ENCODE results near the gene MYH11. TPM values are rescaled to one million over a fixed set of nuclear protein-coding genes. Genes with fewer than 3 reads are reported as not detected.
"Not testable (repeated sequence)": the region's sequence is repeated elsewhere in the genome, so short reads cannot be mapped to it uniquely, and the experiment has no call there.

The MYH11 gene
- total RNA-seq, 2 experiments from 2014 or later, result not detected

GRCh38 chr16:15820837-15821236 is 36.0 kb downstream of the MYH11 start:
- ChIA-PET POLR2A (interaction anchor here (0.5 kb wide), 1 partner anchor 146 kb away, joined by 4 read pairs; no protein-coding TSS in a partner anchor), CTCF (interaction anchor here (0.6 to 1.1 kb wide), 4 partner anchors 10 to 314 kb away, joined by 3 to 4 read pairs (median 3); no protein-coding TSS in a partner anchor)

GRCh38 chr16:15819046-15819445 is 37.8 kb downstream of the MYH11 start:
- ChIA-PET CTCF (no interaction called here), POLR2A (no interaction called here)

- CTCF ChIA-PET, result no interaction called here
- POLR2A ChIA-PET, result interaction anchor here (0.6 kb wide), 1 partner anchor 1389 kb away, joined by 10 read pairs; no protein-coding TSS in a partner anchor
Observed at GRCh38 chr16:15817446-15817845, 39.4 kb downstream of the MYH11 start.

- POLR2A ChIA-PET, result no interaction called here
- CTCF ChIA-PET, result no interaction called here
Observed at GRCh38 chr16:15816228-15816627, 40.6 kb downstream of the MYH11 start.

- POLR2A ChIA-PET, result interaction anchor here (0.6 kb wide), 1 partner anchor 770 kb away, joined by 5 read pairs; no protein-coding TSS in a partner anchor
- CTCF ChIA-PET, result not testable (repeated sequence)
Observed at GRCh38 chr16:15812401-15812750, 44.5 kb downstream of the MYH11 start.

GRCh38 chr16:15811481-15812400 is 45.1 kb downstream of the MYH11 start:
- CTCF ChIA-PET, result no interaction called here
- POLR2A ChIA-PET, result no interaction called here

- ChIA-PET CTCF (interaction anchor here (1.2 kb wide), 1 partner anchor 10 kb away, joined by 3 read pairs; no protein-coding TSS in a partner anchor), POLR2A (no interaction called here)
Observed at GRCh38 chr16:15810949-15811348, 45.9 kb downstream of the MYH11 start.

- CTCF ChIA-PET, result interaction anchor here (1.2 kb wide), 1 partner anchor 11 kb away, joined by 3 read pairs; no protein-coding TSS in a partner anchor
- POLR2A ChIA-PET, result no interaction called here
Observed at GRCh38 chr16:15810411-15810810, 46.4 kb downstream of the MYH11 start.

GRCh38 chr16:15809297-15809696 is 47.5 kb downstream of the MYH11 start:
- POLR2A ChIA-PET, result not testable (repeated sequence)
- CTCF ChIA-PET, result interaction anchor here (0.6 kb wide), 1 partner anchor 249 kb away, joined by 3 read pairs; no protein-coding TSS in a partner anchor

GRCh38 chr16:15808071-15808470 is 48.8 kb downstream of the MYH11 start:
- POLR2A ChIA-PET, result no interaction called here
- CTCF ChIA-PET, result no interaction called here

- ChIA-PET POLR2A (no interaction called here), CTCF (interaction anchor here (0.6 kb wide), 1 partner anchor 49 kb away, joined by 3 read pairs; no protein-coding TSS in a partner anchor)
Observed at GRCh38 chr16:15807603-15808009, 49.2 kb downstream of the MYH11 start.

- ChIA-PET CTCF (no interaction called here), POLR2A (no interaction called here)
Observed at GRCh38 chr16:15803618-15804017, 53.2 kb downstream of the MYH11 start.

GRCh38 chr16:15799851-15800495 is 56.9 kb downstream of the MYH11 start:
- POLR2A ChIA-PET, result no interaction called here
- CTCF ChIA-PET, result no interaction called here

- POLR2A ChIA-PET, result no interaction called here
- CTCF ChIA-PET, result no interaction called here
Observed at GRCh38 chr16:15798671-15799070, 58.2 kb downstream of the MYH11 start.

- POLR2A ChIA-PET, result no interaction called here
- CTCF ChIA-PET, result interaction anchor here (1.3 kb wide), 1 partner anchor 24 kb away, joined by 3 read pairs; no protein-coding TSS in a partner anchor
Observed at GRCh38 chr16:15796885-15797284, 59.9 kb downstream of the MYH11 start.

GRCh38 chr16:15795615-15796014 is 61.2 kb downstream of the MYH11 start:
- CTCF ChIA-PET, result interaction anchor here (1.3 kb wide), 1 partner anchor 26 kb away, joined by 3 read pairs; no protein-coding TSS in a partner anchor
- POLR2A ChIA-PET, result no interaction called here

- POLR2A ChIA-PET, result interaction anchor here (0.5 to 0.6 kb wide), 2 partner anchors 67 to 412 kb away, joined by 5 to 7 read pairs; no protein-coding TSS in a partner anchor
- CTCF ChIA-PET, result no interaction called here
Observed at GRCh38 chr16:15792563-15792971, 64.3 kb downstream of the MYH11 start.

- CTCF ChIA-PET, result interaction anchor here (0.7 kb wide), 1 partner anchor 1656 kb away, joined by 3 read pairs; no protein-coding TSS in a partner anchor
- POLR2A ChIA-PET, result no interaction called here
Observed at GRCh38 chr16:15790458-15790857, 66.4 kb downstream of the MYH11 start.

- CTCF ChIA-PET, result not testable (repeated sequence)
Observed at GRCh38 chr16:15789816-15790215, 67.0 kb downstream of the MYH11 start.

GRCh38 chr16:15788846-15789239 is 68.0 kb downstream of the MYH11 start:
- ChIA-PET CTCF (no interaction called here), POLR2A (no interaction called here)

More at GRCh38 chr16:15789816-15790215, 67.0 kb downstream of the MYH11 start:
- POLR2A ChIA-PET, result not testable (repeated sequence)
